ENCODE results near the gene USP12. TPM values are rescaled to one million over a fixed set of nuclear protein-coding genes. Genes with fewer than 3 reads are reported as not detected.

USP12 gene
- total RNA-seq, 1 donor from 2014 or later: 24.9 TPM

GRCh38 chr13:27024776-27025492, 146.7 kb downstream of the USP12 start:
- no peak for TF ChIP-seq CTCF (IDR thresholded peaks at IDR 0.05; ENCODE audit: partially characterized antibody, unreplicated experiment)
- H3K27ac Mint-ChIP-seq (ENCODE audit: unreplicated experiment): no peak overlapping the region
- no peak overlapping the region for H3K4me3 Mint-ChIP-seq (ENCODE audit: unreplicated experiment)
- H3K9me3 Mint-ChIP-seq (ENCODE audit: unreplicated experiment): peaks cover 1% of the 10 kb centered on the region
- no peaks in the 10 kb centered on the region for H3K4me1 Mint-ChIP-seq (ENCODE audit: low read depth, unreplicated experiment)
- DNase-seq: no peak
- H3K27me3 Mint-ChIP-seq (ENCODE audit: unreplicated experiment): peaks cover 2% of the 10 kb centered on the region
- H3K36me3 Mint-ChIP-seq (ENCODE audit: unreplicated experiment): peaks cover 4% of the 10 kb centered on the region

GRCh38 chr13:27024074-27024461, 147.5 kb downstream of the USP12 start:
- Mint-ChIP-seq H3K36me3 (ENCODE audit: unreplicated experiment) (peaks cover 4% of the 10 kb centered on the region), H3K27ac (ENCODE audit: unreplicated experiment) (no peak overlapping the region), H3K4me1 (ENCODE audit: low read depth, unreplicated experiment) (no peaks in the 10 kb centered on the region), H3K4me3 (ENCODE audit: unreplicated experiment) (no peak overlapping the region), H3K27me3 (ENCODE audit: unreplicated experiment) (peaks cover 2% of the 10 kb centered on the region), H3K9me3 (ENCODE audit: unreplicated experiment) (peaks cover 4% of the 10 kb centered on the region)
- TF ChIP-seq CTCF (IDR thresholded peaks at IDR 0.05; ENCODE audit: partially characterized antibody, unreplicated experiment): no peak
- no peak for DNase-seq

- Mint-ChIP-seq H3K27ac (ENCODE audit: unreplicated experiment) (no peak overlapping the region), H3K9me3 (ENCODE audit: unreplicated experiment) (peaks cover 4% of the 10 kb centered on the region), H3K27me3 (ENCODE audit: unreplicated experiment) (peaks cover 2% of the 10 kb centered on the region), H3K4me1 (ENCODE audit: low read depth, unreplicated experiment) (no peaks in the 10 kb centered on the region), H3K4me3 (ENCODE audit: unreplicated experiment) (no peak overlapping the region), H3K36me3 (ENCODE audit: unreplicated experiment) (peaks cover 4% of the 10 kb centered on the region)
- no peak for DNase-seq
- no peak for TF ChIP-seq CTCF (IDR thresholded peaks at IDR 0.05; ENCODE audit: partially characterized antibody, unreplicated experiment)
These were observed 148.1 kb downstream of the USP12 start for GRCh38 chr13:27023385-27024073.

GRCh38 chr13:27022571-27023311, 148.9 kb downstream of the USP12 start:
- no peak for DNase-seq
- TF ChIP-seq CTCF (IDR thresholded peaks at IDR 0.05; ENCODE audit: partially characterized antibody, unreplicated experiment): no peak
- Mint-ChIP-seq H3K9me3 (ENCODE audit: unreplicated experiment) (peaks cover 4% of the 10 kb centered on the region), H3K4me1 (ENCODE audit: low read depth, unreplicated experiment) (no peaks in the 10 kb centered on the region), H3K4me3 (ENCODE audit: unreplicated experiment) (no peak overlapping the region), H3K27me3 (ENCODE audit: unreplicated experiment) (peaks cover 2% of the 10 kb centered on the region), H3K27ac (ENCODE audit: unreplicated experiment) (no peak overlapping the region), H3K36me3 (ENCODE audit: unreplicated experiment) (peaks cover 4% of the 10 kb centered on the region)

Measured in glutamatergic neuron (in vitro differentiated cells).